Ishikawa (cell line): ENCODE results near the gene ERVV-1.

Experiments used
- CEBPB ChIP-seq: IDR thresholded peaks from 2 replicates; pipeline ENCODE4 v1.6.1; 2012
- CREB1 ChIP-seq: IDR thresholded peaks from 2 replicates; pipeline ENCODE4 v1.6.1; 2012; ENCODE audit warnings: low read depth
- EGR1 ChIP-seq: IDR thresholded peaks from 2 replicates; pipeline ENCODE4 v1.6.1; 2012
- EP300 ChIP-seq: IDR thresholded peaks from 2 replicates; pipeline ENCODE4 v1.6.1; 2012; ENCODE audit warnings: borderline replicate concordance
- MAX ChIP-seq: IDR thresholded peaks from 2 replicates; pipeline ENCODE4 v1.6.1; 2012
- NFIC ChIP-seq: IDR thresholded peaks from 2 replicates; pipeline ENCODE4 v1.6.1; 2012
- TAF1 ChIP-seq: IDR thresholded peaks from 2 replicates; pipeline ENCODE4 v1.6.1; 2012; ENCODE audit warnings: low read depth, mild to moderate bottlenecking
- TCF12 ChIP-seq: IDR thresholded peaks from 2 replicates; pipeline ENCODE4 v1.6.1; 2012; ENCODE audit warnings: low read depth
- TEAD4 ChIP-seq: IDR thresholded peaks from 2 replicates; pipeline ENCODE4 v1.6.1; 2012
- USF1 ChIP-seq: IDR thresholded peaks from 2 replicates; pipeline ENCODE4 v1.6.1; 2012
- YY1 ChIP-seq: IDR thresholded peaks from 2 replicates; pipeline ENCODE4 v1.6.1; 2012; ENCODE audit warnings: low read depth

- no peak for TF ChIP-seq CREB1
- no peak for TF ChIP-seq TAF1
- no peak for TF ChIP-seq NFIC
- no peak for TF ChIP-seq EP300
- no peak for TF ChIP-seq CEBPB
- no peak for TF ChIP-seq YY1
- no peak for TF ChIP-seq TEAD4
- TF ChIP-seq USF1, result no peak
- TF ChIP-seq MAX, result no peak
- no peak for TF ChIP-seq EGR1
- no peak for TF ChIP-seq TCF12
Measured at GRCh38 chr19:53047379-53047778, 33.7 kb downstream of the ERVV-1 start.
